ENCODE data around the gene SRRT.

SRRT gene

DNA sequence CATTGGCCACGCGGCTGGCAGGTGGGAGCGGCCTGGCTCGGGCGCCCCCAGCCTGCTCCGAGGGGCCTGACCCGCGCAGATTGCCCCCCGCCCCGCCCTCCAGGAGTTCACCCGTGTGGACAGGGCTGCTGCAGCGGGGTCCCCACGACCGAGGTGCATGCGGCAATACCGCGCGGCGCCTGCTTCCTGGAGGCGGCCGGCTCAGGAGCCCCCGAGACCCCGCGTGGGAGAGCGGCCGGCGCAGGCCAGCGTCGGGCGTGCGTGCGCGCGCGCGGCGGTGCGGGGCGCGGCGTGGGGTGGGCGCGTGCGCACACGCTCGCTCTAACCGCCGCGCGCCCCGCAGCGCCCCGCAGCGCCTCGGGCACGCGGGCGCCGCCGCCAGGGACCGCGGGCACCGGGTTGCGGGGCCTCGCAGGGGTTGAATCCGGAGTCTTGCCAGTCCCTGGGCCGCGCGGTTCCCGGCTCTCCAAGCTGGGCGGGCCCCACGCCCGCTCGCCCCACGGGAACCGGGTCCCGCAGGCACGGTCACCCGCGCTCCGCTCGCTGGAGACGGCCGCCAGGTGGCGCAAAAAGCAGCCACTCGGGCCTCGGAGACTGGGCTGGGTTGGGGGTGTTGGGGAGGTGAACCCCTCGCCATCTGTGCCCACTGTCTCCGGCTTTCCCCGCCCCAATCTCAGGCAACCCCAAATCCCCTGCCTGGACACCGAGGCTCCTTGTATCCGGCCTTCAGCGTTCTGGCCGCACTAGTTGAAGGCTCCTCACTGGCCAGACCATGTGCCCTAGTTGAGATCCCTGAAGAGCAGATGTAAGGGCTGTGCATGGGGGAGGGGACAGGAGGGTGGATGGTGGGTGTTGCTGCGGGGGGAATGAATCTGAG is 22.1 kb downstream of the SRRT start (continued):
- TF ChIP-seq, protein P1, sequence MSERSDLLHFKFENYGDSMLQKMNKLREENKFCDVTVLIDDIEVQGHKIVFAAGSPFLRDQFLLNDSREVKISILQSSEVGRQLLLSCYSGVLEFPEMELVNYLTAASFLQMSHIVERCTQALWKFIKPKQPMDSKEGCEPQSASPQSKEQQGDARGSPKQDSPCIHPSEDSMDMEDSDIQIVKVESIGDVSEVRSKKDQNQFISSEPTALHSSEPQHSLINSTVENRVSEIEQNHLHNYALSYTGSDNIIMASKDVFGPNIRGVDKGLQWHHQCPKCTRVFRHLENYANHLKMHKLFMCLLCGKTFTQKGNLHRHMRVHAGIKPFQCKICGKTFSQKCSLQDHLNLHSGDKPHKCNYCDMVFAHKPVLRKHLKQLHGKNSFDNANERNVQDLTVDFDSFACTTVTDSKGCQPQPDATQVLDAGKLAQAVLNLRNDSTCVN (tag by site-specific recombination; optimal IDR thresholded peaks at IDR 0.05), result peak; percentile 87
- TF ChIP-seq ZNF701 (tag by site-specific recombination; IDR thresholded peaks at IDR 0.05) (no peak), ZBTB20 (tag by site-specific recombination; IDR thresholded peaks at IDR 0.05) (no peak), ZNF501 (tag by site-specific recombination; IDR thresholded peaks at IDR 0.05) (no peak), ZNF555 (tag by site-specific recombination; conservative IDR thresholded peaks at IDR 0.05) (no peak), ZNF610 (tag by site-specific recombination; IDR thresholded peaks at IDR 0.05; ENCODE audit: borderline replicate concordance) (no peak), ZNF10 (tag by site-specific recombination; IDR thresholded peaks at IDR 0.05) (peak; percentile 33; the same call in 1 of the 2 replicates), ZNF350 (tag by site-specific recombination; IDR thresholded peaks at IDR 0.05) (no peak), ZNF654 (tag by site-specific recombination; IDR thresholded peaks at IDR 0.05; ENCODE audit: low read depth) (peak; percentile 43), ZNF558 (tag by site-specific recombination; IDR thresholded peaks at IDR 0.05) (no peak), KLF7 (tag by site-specific recombination; IDR thresholded peaks at IDR 0.05; ENCODE audit: borderline replicate concordance) (no peak), ZNF549 (tag by site-specific recombination; IDR thresholded peaks at IDR 0.05) (no peak), ZNF830 (tag by site-specific recombination; IDR thresholded peaks at IDR 0.05; ENCODE audit: low read depth) (no peak), ZNF529 (tag by site-specific recombination; IDR thresholded peaks at IDR 0.05; ENCODE audit: insufficient replicate concordance) (no peak), ZNF2 (tag by site-specific recombination; IDR thresholded peaks at IDR 0.05) (peak; percentile 50; the same call in 1 of the 2 replicates), ZNF571 (tag by site-specific recombination; IDR thresholded peaks at IDR 0.05) (no peak), ZNF768 (tag by site-specific recombination; IDR thresholded peaks at IDR 0.05) (no peak), ZNF843 (tag by site-specific recombination; IDR thresholded peaks at IDR 0.05) (no peak), ZEB2 (tag by site-specific recombination; IDR thresholded peaks at IDR 0.05) (peak; percentile 54; the same call in 1 of the 2 replicates), ZBTB1 (tag by site-specific recombination; IDR thresholded peaks at IDR 0.05) (0 out of 2 replicates have a peak, but pooled peaks have one; percentile 30), ZNF660 (tag by site-specific recombination; IDR thresholded peaks at IDR 0.05) (peak; percentile 38; the same call in 1 of the 2 replicates), KLF9 (tag by site-specific recombination; IDR thresholded peaks at IDR 0.05; ENCODE audit: low read depth) (peak; percentile 34; the same call in 1 of the 2 replicates), OSR2 (tag by site-specific recombination; IDR thresholded peaks at IDR 0.05) (no peak), ZNF24 (tag by site-specific recombination; IDR thresholded peaks at IDR 0.05) (no peak), ZNF416 (tag by site-specific recombination; IDR thresholded peaks at IDR 0.05) (no peak)
- TF ChIP-seq, protein P2, sequence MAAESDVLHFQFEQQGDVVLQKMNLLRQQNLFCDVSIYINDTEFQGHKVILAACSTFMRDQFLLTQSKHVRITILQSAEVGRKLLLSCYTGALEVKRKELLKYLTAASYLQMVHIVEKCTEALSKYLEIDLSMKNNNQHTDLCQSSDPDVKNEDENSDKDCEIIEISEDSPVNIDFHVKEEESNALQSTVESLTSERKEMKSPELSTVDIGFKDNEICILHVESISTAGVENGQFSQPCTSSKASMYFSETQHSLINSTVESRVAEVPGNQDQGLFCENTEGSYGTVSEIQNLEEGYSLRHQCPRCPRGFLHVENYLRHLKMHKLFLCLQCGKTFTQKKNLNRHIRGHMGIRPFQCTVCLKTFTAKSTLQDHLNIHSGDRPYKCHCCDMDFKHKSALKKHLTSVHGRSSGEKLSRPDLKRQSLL (tag by site-specific recombination; IDR thresholded peaks at IDR 0.05), result no peak
- TF ChIP-seq, protein P3, sequence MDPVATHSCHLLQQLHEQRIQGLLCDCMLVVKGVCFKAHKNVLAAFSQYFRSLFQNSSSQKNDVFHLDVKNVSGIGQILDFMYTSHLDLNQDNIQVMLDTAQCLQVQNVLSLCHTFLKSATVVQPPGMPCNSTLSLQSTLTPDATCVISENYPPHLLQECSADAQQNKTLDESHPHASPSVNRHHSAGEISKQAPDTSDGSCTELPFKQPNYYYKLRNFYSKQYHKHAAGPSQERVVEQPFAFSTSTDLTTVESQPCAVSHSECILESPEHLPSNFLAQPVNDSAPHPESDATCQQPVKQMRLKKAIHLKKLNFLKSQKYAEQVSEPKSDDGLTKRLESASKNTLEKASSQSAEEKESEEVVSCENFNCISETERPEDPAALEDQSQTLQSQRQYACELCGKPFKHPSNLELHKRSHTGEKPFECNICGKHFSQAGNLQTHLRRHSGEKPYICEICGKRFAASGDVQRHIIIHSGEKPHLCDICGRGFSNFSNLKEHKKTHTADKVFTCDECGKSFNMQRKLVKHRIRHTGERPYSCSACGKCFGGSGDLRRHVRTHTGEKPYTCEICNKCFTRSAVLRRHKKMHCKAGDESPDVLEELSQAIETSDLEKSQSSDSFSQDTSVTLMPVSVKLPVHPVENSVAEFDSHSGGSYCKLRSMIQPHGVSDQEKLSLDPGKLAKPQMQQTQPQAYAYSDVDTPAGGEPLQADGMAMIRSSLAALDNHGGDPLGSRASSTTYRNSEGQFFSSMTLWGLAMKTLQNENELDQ (tag by site-specific recombination; IDR thresholded peaks at IDR 0.05; ENCODE audit: low read depth), result no peak
- TF ChIP-seq, protein P4, sequence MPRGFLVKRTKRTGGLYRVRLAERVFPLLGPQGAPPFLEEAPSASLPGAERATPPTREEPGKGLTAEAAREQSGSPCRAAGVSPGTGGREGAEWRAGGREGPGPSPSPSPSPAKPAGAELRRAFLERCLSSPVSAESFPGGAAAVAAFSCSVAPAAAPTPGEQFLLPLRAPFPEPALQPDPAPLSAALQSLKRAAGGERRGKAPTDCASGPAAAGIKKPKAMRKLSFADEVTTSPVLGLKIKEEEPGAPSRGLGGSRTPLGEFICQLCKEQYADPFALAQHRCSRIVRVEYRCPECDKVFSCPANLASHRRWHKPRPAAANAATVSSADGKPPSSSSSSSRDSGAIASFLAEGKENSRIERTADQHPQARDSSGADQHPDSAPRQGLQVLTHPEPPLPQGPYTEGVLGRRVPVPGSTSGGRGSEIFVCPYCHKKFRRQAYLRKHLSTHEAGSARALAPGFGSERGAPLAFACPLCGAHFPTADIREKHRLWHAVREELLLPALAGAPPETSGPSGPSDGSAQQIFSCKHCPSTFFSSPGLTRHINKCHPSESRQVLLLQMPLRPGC (tag by site-specific recombination; IDR thresholded peaks at IDR 0.05), result no peak
- TF ChIP-seq, protein P5, sequence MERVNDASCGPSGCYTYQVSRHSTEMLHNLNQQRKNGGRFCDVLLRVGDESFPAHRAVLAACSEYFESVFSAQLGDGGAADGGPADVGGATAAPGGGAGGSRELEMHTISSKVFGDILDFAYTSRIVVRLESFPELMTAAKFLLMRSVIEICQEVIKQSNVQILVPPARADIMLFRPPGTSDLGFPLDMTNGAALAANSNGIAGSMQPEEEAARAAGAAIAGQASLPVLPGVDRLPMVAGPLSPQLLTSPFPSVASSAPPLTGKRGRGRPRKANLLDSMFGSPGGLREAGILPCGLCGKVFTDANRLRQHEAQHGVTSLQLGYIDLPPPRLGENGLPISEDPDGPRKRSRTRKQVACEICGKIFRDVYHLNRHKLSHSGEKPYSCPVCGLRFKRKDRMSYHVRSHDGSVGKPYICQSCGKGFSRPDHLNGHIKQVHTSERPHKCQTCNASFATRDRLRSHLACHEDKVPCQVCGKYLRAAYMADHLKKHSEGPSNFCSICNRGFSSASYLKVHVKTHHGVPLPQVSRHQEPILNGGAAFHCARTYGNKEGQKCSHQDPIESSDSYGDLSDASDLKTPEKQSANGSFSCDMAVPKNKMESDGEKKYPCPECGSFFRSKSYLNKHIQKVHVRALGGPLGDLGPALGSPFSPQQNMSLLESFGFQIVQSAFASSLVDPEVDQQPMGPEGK (tag by site-specific recombination; IDR thresholded peaks at IDR 0.05), result peak; percentile 68
- TF ChIP-seq, protein P6, sequence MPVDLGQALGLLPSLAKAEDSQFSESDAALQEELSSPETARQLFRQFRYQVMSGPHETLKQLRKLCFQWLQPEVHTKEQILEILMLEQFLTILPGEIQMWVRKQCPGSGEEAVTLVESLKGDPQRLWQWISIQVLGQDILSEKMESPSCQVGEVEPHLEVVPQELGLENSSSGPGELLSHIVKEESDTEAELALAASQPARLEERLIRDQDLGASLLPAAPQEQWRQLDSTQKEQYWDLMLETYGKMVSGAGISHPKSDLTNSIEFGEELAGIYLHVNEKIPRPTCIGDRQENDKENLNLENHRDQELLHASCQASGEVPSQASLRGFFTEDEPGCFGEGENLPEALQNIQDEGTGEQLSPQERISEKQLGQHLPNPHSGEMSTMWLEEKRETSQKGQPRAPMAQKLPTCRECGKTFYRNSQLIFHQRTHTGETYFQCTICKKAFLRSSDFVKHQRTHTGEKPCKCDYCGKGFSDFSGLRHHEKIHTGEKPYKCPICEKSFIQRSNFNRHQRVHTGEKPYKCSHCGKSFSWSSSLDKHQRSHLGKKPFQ (tag by site-specific recombination; IDR thresholded peaks at IDR 0.05), result no peak

All from HEK293 (cell line).